Osteocyte (in vitro differentiated cells): ENCODE data around the gene PROS1. TPM values are rescaled to one million over a fixed set of nuclear protein-coding genes. Genes with fewer than 3 reads are reported as not detected.

Source experiments
- DNase-seq: peaks from one replicate; pipeline ENCODE4 v3.0.0; 2021; ENCODE audit warnings: mixed read lengths; ENCODE audit not compliant: unreplicated experiment; ENCODE audit errors: extremely low spot score
- H3K27ac Mint-ChIP-seq: one replicate; pipeline ENCODE4 v1.8.0; 2021; ENCODE audit warnings: mild to moderate bottlenecking, mixed read lengths; ENCODE audit not compliant: unreplicated experiment
- H3K27me3 Mint-ChIP-seq: one replicate; pipeline ENCODE4 v1.8.0; 2021; ENCODE audit warnings: mixed read lengths; ENCODE audit not compliant: unreplicated experiment
- H3K36me3 Mint-ChIP-seq: one replicate; pipeline ENCODE4 v1.8.0; 2021; ENCODE audit warnings: mixed read lengths; ENCODE audit not compliant: unreplicated experiment
- H3K4me1 Mint-ChIP-seq: one replicate; pipeline ENCODE4 v1.8.0; 2021; ENCODE audit warnings: mixed read lengths; ENCODE audit not compliant: unreplicated experiment
- H3K4me3 Mint-ChIP-seq: one replicate; pipeline ENCODE4 v1.8.0; 2021; ENCODE audit warnings: mild to moderate bottlenecking, moderate library complexity, mixed read lengths; ENCODE audit not compliant: unreplicated experiment
- H3K9me3 Mint-ChIP-seq: one replicate; pipeline ENCODE4 v1.8.0; 2021; ENCODE audit warnings: mixed read lengths; ENCODE audit not compliant: unreplicated experiment
- CTCF ChIP-seq: fragments of 200-600 bp; sonication (generic); IDR thresholded peaks from 2 replicates; pipeline ENCODE4 v1.5.0; 2021; ENCODE audit warnings: antibody characterized with exemption, mild to moderate bottlenecking, moderate library complexity
- total RNA-seq: library from RNA; stranded (reverse); gene quantifications from 2 replicates; pipeline ENCODE4 v1.2.1, GENCODE V29; 2021

Gene PROS1
- total RNA-seq, 1 donor from 2014 or later = 18.5 TPM

- TF ChIP-seq CTCF = no peak
- Mint-ChIP-seq H3K9me3 (no peaks in the 10 kb centered on the region), H3K4me3 (no peak overlapping the region), H3K4me1 (peaks cover 2% of the 10 kb centered on the region), H3K27ac (no peak overlapping the region), H3K36me3 (no peaks in the 10 kb centered on the region), H3K27me3 (no peaks in the 10 kb centered on the region)
- DNase-seq = no peak
Observed at GRCh38 chr3:94001191-94001590, 27.5 kb upstream of the PROS1 start.

- H3K36me3 Mint-ChIP-seq = no peaks in the 10 kb centered on the region
- H3K4me1 Mint-ChIP-seq = peaks cover 3% of the 10 kb centered on the region
- no peak for TF ChIP-seq CTCF
- H3K27ac Mint-ChIP-seq = no peak overlapping the region
- H3K4me3 Mint-ChIP-seq = no peak overlapping the region
- no peaks in the 10 kb centered on the region for H3K27me3 Mint-ChIP-seq
- no peak for DNase-seq
- no peaks in the 10 kb centered on the region for H3K9me3 Mint-ChIP-seq
Observed at GRCh38 chr3:93994056-93994455, 20.4 kb upstream of the PROS1 start.

- Mint-ChIP-seq H3K27me3 (no peaks in the 10 kb centered on the region), H3K4me1 (peaks cover 17% of the 10 kb centered on the region)
Observed at GRCh38 chr3:93992207-93992606, 18.5 kb upstream of the PROS1 start.

GRCh38 chr3:93991631-93992030 is 17.9 kb upstream of the PROS1 start:
- no peaks in the 10 kb centered on the region for H3K36me3 Mint-ChIP-seq
- H3K4me1 Mint-ChIP-seq = peaks cover 17% of the 10 kb centered on the region
- no peaks in the 10 kb centered on the region for H3K9me3 Mint-ChIP-seq
- no peaks in the 10 kb centered on the region for H3K27me3 Mint-ChIP-seq
- H3K27ac Mint-ChIP-seq = no peak overlapping the region
- DNase-seq = no peak
- TF ChIP-seq CTCF = no peak
- H3K4me3 Mint-ChIP-seq = no peak overlapping the region

More at GRCh38 chr3:93992207-93992606, 18.5 kb upstream of the PROS1 start:
- no peaks in the 10 kb centered on the region for H3K36me3 Mint-ChIP-seq
- H3K27ac Mint-ChIP-seq = no peak overlapping the region
- no peak overlapping the region for H3K4me3 Mint-ChIP-seq
- TF ChIP-seq CTCF = no peak
- no peak for DNase-seq
- no peaks in the 10 kb centered on the region for H3K9me3 Mint-ChIP-seq

GRCh38 chr3:93989241-93989640 is 15.5 kb upstream of the PROS1 start:
- no peak for DNase-seq
- Mint-ChIP-seq H3K27me3 (no peaks in the 10 kb centered on the region), H3K9me3 (no peaks in the 10 kb centered on the region), H3K27ac (no peak overlapping the region), H3K4me1 (peaks cover 17% of the 10 kb centered on the region), H3K4me3 (no peak overlapping the region), H3K36me3 (no peaks in the 10 kb centered on the region)
- TF ChIP-seq CTCF = no peak
